GM12874 (cell line): ENCODE results near the gene EXOC6B.

Experiments used
- TF ChIP-seq, protein P1 (sequence below): IDR thresholded peaks from 2 replicates; pipeline ENCODE4 v1.5.1; 2011; ENCODE audit warnings: low read depth, mild to moderate bottlenecking, control low read depth, low read length, moderate library complexity; ENCODE audit not compliant: insufficient read depth

Gene EXOC6B

DNA sequence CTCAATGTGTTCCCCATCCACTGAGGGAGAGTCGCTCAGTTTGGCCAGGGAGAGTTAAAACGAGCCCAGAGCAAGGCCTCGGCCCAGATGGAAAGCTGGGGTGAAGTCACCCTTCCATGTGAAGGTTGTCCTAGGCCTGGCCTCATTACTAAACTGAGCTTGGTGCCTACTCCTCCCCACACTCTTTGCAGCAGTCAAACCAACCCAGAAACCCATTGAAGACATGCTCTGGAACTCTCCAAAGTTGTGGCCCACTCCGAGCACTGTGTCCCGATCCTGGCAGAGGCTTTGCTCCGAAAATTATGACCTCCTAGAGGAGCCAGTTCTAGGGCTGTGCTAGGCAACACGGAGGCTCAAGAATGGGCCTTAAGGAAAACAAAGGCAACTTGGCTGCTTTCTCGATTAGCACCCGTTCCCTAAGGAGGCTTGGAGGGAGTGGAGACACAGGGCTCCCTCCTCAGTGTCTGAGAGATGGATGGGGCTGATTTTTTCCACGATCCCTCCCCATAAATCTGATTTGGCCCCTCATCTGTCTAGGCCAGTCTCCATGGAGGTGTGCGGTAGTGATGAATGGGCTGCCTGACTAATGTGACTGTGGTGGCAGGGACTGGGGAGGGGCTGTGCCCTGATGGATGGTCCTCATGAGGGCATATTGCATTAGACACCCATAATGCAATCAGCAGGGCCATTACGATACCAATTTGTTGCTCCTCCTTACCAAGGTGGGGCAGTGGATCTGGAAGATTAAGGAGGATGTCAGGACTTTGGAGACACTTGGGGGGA is 666.4 kb downstream of the EXOC6B start:
- TF ChIP-seq, protein P1, sequence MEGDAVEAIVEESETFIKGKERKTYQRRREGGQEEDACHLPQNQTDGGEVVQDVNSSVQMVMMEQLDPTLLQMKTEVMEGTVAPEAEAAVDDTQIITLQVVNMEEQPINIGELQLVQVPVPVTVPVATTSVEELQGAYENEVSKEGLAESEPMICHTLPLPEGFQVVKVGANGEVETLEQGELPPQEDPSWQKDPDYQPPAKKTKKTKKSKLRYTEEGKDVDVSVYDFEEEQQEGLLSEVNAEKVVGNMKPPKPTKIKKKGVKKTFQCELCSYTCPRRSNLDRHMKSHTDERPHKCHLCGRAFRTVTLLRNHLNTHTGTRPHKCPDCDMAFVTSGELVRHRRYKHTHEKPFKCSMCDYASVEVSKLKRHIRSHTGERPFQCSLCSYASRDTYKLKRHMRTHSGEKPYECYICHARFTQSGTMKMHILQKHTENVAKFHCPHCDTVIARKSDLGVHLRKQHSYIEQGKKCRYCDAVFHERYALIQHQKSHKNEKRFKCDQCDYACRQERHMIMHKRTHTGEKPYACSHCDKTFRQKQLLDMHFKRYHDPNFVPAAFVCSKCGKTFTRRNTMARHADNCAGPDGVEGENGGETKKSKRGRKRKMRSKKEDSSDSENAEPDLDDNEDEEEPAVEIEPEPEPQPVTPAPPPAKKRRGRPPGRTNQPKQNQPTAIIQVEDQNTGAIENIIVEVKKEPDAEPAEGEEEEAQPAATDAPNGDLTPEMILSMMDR, result no peak

DNA sequence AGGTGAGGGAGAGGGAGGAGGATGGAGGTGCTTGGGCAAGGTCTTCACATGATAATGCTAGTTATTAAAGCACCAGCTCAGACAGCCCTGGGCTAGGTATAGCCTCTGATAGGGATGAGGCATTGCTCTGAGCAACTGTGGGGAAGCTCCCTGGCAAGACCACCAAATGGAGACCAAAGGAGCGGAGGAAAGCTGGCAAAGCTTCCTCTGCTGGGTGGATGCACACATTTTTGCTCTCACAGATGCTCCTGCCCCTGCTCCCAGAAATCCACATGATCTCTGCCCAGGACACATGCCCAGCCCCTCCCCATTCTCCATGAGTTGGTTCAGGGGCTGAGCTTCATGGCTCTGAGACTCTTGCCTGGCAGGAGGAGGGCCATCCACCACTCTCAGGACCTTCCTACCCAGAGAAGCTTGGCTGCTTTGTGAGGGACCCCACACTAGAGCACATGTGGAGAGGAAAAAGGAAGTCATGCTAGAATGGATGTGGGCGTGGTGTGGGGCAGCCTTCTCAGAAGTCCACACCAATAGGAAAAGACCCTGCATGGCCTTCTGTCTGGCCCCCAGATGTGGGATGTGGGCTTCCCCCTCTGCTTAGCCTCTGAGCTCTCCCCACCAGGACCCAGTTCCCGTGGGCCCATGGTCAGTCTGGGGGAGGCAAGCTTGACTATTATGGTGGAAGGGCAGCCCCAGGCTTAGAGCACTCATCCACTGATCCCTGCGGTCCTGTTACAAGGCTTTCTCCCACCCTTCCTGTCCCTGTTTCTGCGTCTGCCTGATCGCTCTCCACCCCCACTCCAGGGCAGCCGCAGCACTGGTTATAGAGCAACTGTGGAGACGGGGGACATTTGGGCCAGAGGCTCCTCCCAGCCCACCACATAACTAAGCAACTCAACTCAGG is 667.7 kb downstream of the EXOC6B start:
- TF ChIP-seq, protein P1, result no peak

DNA sequence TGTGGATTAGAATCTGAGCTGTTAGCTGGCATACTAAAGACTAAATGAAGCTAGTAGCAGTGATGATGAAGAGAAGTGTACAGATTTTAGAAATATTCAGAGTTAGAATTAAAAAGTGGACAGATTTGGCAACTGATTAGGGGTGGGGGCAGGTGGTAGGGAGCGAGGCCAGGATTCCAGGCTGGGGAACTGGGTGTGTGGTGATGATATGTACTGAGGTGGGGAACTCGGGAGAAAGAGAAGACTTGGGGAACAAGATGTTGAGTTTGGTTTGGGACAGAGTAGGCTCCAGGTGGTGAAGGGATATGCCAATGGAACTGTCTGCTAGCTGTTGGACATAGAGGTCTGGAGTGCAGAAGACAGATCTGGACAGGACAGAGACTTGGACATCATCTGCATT is 669.0 kb downstream of the EXOC6B start:
- TF ChIP-seq, protein P1, result no peak

- TF ChIP-seq, protein P1, result no peak
Observed at GRCh38 chr2:72155737-72156136, 670.1 kb downstream of the EXOC6B start.

GRCh38 chr2:72155151-72155550 is 670.7 kb downstream of the EXOC6B start:
- TF ChIP-seq, protein P1, result no peak

DNA sequence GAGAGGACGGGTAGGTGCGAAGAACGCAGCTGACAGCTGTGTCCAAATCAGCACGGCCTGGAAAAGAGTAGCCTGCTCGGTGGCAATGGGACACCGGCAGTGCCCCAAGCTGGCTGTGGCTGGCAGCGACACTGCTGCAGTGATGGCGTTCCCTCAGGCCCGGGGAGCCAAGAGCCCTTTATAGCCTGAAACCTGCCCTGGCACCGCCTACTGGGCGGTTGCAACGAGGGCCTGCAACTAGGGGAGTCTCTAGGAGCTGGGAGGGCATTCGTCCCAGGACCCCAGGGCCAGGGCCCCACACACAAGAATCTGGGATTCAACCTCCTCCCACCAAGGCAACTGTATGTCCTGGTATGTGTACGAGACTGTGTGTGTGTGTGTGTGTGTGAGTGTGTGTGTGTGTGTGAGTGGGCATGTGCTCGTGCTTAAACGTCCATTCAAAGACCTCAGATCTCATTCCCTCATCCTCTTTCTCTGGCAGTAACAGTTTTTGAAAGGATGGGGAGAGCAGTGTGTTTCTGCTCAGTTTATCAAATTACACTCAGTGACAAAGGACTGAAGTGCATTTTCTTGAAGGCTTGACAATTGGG is 671.4 kb downstream of the EXOC6B start:
- TF ChIP-seq, protein P1, result no peak

GRCh38 chr2:72153924-72154323 is 671.9 kb downstream of the EXOC6B start:
- TF ChIP-seq, protein P1, result no peak
